C1 segment of cervical spinal cord (tissue), 14 donors: ENCODE measurements around the gene ZNF469.

Source experiments
- DNase-seq, 14 donors: peaks; one replicate each; lab custom pipeline; 2025; lab: John Stamatoyannopoulos, UW

The ZNF469 gene

DNA sequence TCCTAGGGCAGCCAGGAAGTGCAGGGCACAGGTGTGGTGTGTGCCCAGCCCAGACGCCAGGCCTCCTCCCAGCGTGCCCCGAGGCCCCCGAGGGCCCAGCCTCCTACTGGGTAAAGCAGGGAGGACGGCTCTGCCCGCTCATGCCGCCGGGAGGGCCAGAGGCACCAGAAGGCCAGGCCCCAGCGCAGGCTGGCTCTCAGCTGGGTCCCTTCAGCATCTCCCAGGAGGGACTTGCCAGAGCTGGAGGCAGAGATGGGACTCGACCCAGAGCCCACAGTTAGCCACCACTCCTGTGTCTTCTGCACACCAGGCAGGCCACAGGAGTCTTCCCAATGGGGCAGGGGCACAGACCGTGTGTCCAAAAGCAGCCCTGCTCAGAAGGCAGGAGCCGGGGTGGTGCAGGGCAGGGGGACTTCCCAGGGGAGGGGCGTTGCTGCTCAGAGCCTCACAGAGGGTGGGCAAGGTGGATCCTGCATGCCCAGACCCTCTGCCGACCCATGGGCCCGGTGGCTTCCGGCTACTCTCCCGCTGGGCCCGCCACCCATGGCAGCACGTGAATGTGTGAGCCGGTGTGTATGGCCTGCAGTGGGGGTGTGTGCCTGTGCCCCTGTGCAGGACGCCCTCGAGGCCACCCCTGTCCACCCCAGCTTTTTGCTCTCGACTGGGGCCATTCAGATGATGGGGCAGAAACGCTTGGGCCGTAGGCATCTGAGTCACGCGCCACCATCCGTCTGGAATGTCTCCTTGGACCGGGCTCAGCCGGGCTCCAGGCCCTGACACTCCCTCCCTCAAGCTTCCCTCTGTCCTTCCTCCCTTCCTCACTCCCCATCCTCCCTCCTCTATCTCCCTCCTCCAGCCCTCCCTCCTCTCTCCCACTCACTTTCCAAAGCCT, 5.7 kb upstream of the ZNF469 start:
- DNase-seq = peak in 2 of 14 donors; percentile 46 to 50

DNA sequence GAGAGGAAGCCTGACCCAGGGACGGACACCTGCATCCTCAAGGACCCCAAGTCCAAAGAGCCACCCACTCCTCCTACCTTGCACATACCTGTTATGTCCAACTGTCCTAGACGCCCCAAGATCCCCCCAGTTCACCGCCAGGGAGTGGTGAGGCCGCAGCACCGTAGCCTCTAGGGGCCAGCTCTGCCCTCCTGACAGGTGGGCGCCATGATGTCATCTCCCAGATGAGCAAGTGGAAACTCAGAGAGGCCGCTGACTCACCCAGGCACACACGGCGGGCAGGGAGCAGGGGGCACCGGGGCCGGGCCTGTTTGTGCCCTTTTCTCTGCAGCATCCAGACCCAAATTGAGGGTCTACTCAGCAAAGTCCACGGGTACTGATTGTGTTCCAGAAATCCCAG, 4.8 kb upstream of the ZNF469 start:
- no peak for DNase-seq

DNA sequence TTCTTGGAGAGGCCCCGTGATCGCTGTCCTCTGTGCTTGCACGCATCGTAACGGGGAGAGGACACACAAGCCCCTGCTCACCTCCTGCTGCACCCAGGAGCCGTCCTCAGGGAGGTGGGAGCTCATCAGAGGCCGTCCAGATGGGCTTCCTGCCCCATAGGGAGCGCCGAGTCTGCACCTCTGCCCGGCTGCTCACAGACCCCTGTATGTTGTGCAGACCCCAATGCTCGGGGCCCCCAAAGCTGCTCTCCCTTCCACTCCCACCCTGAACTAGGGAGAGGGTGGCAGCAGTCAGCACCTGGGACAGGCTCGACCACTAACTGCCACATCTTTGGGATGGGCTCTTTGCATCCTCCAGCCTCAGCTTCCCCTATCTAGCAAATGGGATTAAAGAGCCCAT, 4.4 kb upstream of the ZNF469 start:
- no peak for DNase-seq

DNA sequence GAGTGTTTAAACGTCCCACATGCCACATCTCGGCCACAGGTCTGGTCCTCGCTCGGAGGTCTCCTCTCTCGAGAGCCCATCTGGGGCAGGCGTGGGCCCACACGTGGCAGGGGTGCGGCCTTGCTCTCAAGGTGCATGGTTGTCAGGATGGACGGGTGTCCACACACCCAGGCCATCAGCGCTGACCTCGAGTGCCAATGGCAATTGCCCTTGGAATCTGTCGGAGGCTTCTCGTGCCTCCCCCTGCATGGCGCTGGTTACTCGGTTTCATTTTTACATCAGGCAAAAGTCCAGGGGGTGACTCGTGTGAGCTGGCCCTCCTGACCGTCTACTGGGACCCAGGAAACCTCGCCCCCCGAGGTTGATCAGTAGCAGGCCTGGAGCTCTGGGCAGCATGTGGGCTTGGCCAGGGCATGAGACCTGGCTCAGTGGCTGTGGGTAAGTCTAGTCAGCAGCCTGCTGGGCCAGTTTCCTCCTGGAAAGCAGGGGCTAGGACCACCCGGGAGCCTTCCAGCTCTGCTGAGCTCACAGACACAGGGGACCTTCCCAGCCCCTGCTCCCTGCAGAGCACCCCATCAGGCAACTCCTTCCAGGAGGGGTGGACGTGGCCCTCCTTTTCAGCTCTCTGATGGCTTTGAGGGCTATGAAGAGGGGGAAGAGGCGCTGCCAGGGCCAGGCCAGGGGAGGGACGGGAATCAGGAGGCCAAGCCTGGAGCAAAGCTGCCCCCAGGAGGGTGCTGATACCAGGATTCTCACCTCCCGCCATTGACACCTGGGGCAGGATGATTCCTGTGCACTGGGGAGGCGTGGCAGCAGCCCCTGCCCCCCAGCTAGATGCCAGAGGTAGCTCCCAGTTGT, 3.7 kb upstream of the ZNF469 start:
- no peak for DNase-seq

DNA sequence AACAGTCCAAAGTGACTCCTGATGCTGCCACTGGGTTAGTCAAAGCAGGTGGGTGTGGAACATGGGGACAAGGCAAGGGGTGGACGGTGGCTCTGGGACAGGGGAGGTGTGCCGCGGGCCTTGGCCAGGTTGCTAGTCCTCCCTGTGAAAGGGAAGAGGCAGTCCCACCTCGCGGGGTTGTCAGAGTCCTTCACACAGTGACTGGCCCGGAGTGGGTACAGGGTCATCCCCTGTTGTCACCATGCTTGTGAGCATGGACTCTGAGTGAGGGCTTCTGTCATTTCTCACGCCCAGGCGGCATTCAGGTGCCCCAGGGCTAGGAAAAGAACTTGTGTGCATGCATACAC, 3.1 kb upstream of the ZNF469 start:
- no peak for DNase-seq

DNA sequence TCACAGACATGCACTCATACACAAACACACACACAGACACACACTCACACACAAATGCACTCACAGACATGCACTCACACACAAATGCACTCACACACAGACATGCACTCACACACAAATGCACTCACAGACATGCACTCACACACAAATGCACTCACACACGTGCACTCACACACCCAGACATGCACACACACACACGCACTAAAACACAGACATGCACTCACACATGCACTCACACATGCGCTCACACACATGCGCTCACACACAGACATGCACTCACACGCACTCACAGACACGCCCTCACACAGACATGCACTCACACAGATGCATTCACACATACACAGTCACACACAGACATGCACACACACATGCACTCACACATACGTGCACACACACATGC, 2.7 kb upstream of the ZNF469 start:
- DNase-seq = no peak

DNA sequence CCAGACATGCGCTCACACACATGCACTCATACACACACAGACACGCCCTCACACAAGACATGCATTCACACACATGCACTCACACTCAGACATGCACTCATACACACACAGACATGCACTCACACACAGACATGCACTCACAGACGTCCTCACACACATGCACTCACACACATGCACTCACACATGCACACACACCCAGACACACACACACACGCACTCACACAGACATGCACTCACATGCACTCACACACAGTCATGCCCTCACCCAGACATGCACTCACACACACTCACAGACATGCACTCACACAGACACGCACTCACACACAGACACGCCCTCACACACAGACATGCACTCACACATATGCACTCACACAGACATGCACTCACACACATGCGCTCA, 2.1 kb upstream of the ZNF469 start:
- DNase-seq = no peak

DNA sequence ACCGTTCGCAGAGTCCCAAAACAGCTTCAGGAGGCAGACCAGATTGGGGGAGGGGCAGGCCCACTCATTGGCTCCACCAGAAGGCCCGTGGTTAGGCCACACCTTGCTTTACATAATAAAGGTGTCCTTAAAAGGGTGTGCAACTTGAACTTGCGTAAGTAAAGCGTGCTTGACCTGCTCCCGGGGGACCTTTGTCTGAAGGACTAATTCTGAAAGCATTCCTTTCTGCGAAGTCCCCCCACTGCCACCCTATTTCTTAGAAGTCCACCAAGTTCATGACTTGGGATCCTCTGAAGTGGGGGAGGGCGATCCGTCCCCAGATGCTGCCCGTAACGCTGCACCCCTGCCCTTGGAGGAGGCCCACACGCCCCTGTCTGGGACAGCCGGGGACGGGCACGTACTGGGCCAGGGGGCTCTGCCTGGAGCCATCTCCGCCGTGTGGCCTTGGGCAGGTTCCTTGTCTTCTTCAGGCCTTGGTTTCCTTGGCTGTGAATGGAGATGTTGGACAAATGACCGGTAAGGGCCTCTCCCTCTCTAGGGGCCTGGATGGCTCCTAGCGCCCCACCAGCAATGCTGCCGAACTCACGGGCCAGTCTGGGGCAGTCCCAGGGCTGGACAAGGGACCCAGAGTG, 823 bp upstream of the ZNF469 start:
- DNase-seq = no peak

DNA sequence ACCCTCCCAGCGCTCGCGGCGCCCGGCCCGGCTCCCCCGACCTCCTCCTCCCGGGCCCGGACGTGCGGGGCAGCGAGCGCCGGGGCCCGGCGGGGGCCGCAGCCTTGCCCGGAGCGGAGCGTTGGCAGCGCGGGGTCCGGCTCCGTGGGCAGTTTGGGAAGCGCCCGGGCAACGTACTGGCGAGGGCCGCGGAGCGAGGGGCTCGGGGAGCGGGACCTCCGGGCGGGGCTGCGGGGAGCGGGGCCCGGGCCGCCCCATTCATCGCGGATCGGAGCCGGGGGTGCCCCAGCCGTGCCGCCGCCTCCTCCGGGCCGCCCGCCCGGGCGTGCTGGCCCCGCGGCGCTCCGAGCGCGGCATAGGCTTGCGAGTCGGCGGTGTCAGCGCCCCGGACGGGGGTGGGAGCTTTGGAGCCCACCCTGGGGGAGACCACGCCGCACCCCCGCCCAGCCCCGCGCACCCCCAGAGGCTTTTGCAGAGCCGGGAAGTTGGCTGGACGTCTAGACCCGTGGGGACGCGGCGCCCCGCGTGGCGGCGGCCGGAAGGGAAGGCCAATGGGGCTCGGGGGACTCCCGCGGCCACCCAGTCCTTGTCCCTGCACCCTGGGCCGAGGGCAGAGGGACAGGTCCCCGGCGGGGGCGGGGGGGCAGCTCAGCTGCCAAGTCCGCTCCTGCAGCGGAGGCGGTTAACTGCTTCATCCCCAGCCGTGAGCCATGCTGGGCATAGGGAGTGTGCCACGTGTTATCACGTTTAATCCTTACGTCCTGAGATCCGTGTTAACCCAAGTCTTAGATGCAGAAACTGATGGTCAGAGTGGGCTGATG, 852 bp downstream of the ZNF469 start:
- peak in 4 of 14 donors; percentile 26 to 56 (median 39) for DNase-seq

DNA sequence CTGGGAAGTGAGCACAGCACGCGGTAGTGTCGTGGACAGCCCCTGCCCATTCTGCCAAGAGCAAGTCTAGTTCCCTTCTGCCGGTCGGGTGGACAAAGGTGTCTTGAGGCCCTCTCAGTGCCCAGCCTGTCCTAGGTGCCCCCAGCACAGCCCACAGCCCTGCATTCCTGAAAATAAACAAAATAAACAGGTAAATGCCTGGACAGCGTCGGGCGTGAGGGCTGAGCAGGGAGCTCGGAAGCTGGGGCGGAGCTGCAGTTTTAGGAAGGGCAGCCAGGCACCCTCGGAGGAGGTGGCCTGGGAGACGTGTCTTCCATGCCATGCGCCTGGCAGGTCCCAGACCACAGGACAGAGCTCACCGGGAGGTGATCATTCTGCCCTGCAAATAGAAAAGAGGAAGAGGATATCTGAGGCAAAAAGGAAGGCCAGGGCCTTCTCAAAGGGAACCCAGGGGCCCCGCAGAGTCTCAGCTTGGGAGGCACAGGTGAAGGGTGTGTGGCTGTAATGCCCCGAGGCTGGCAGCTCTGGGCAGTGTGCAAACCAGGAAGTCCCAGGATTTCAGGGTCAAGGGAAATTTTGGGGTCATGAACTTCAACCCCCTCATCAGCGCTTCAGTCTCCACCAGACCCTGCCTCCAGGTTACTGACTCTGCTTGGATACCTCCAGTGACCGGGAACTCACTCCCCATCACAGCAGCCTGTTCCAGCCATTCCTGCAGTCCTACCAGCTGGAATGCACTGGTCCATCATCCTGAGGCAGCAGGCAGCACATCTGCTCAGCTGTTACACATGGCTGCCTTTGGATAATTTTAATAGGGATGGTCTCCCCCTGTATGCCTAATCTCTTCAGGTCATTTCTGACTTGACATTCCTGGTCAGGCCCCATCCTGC, 1.7 kb downstream of the ZNF469 start:
- peak in 1 of 14 donors; percentile 24 for DNase-seq

DNA sequence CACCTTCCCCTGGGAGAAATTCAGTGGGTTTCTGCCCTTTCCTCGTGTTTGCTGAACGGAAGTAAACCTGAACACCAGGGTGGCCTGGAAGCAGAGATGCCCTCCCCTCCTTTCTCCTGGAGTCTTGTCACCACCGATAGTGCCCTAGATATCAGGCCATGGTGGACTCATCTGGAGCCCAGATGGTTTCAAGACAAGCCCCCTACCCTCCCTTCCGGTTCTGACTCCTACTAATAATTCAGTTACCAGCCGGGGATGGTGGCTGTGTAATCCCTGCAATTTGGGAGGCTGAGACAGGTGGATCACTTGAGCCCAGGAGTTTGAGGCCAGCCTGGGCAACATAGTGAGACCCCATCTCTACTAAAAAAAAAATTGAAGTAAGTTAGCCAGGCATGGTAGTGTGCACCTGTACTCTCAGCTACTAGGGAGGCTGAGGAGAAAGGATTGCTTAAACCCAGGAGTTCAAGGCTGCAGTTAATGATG, 2.4 kb downstream of the ZNF469 start:
- no peak for DNase-seq

DNA sequence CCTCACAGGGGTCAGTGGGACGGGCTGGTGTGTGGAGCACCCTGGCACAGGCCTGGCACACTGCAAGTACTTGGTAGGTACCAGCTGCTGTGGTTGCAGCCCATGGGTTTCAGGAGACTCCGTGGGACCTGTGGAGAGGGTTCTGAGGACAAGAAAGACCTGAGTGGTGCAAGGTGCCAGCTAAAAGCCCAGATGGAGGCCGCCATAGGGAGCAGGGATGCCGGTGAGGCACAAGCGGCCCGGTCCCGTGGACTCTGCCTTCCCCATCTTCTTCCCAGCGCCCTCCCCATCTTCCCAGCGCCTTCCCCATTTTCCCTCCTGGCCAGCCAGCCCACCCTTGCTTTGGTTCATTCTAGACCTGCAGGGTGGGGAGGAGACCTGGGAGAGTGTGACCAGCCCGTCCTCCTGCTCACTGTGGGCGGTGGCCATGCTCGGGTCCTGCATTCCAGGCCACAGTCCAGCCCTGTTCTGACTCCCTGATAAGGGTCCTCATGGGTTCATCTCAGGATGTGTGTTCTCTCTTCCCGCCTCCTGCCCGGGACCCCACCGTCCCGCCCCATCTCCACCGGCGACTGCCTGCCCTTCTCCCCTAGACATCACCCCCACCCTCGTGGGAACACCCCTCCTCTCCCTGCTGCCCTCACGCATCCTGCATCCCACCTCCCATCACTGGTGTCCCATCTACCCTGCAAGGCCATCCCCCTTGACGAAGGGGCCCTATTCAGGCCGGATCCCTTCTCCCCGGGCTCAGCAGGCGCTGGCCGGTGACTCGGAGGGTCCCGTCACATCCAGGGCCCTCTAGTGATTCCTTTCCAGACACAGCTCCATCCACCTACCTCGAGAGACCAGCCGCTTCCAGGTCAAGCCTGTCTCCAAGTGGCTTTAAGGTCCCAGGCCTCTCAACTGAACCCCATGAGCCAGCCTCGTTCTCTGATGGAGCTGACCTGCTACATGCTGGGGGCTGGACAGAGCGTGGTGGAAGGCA, 3.4 kb downstream of the ZNF469 start:
- no peak for DNase-seq

DNA sequence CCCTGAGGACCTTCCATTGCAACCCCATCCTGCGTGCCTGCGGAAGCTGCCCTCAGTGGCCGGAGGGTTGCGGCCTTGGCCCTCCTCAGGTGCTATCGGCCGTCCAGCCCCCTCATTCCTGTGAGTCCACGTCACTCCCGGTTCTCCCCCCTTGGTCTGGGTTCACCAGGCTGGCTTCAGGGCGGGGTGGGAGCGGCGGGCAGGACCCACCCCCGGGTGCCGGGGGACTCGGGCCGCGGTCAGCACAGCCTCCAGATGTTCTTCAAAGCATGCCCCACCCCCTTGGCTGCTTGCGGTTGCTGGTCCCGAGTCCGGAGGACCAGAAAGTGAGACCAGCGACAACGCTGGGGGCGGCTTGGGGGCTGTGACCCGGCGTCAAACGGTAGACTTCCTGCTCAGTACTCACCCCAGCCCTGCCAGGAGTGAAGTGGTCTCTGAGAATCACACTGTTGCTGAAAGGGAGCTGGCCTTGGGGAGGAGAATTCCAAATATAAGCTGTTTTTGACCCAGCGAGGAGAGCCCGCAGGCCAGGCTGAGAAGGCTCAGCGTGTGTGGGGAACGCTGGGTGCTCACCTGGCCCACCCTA, 4.5 kb downstream of the ZNF469 start:
- no peak for DNase-seq

DNA sequence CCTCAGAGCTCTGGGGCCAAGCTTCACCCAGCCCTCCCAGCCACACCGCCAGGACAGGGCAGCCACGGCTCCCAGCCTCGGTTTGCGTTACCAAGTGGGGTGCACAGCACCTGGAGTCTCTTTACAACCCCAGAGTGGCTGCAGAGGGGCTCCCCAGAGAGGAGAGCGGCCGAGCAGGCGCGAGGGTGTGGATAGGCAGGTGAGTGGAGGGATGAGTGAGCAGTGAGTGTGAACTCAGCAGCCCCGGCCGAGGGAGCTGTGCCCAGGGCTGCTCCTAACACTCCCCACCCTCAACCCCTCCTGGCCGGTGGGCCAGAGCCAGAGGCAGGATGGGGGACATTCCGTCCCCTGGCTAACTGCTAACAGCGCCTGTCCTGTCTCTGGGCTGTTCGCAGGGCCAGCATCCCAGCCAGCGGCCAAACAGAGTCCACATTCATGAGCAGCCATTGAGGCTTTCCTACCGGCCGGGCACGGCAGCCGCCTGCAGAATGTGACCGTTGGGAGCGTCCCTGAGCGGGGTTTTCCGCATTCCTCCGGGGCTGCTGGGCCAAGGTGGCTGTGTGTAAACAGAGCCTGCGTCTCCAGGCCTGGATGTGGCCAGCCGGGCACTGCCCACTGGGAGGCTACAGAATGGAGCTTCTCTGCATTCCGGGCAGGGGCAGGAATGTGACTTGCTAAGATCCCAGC, 5.3 kb downstream of the ZNF469 start:
- peak in 10 of 14 donors; percentile 11 to 79 (median 60) for DNase-seq

DNA sequence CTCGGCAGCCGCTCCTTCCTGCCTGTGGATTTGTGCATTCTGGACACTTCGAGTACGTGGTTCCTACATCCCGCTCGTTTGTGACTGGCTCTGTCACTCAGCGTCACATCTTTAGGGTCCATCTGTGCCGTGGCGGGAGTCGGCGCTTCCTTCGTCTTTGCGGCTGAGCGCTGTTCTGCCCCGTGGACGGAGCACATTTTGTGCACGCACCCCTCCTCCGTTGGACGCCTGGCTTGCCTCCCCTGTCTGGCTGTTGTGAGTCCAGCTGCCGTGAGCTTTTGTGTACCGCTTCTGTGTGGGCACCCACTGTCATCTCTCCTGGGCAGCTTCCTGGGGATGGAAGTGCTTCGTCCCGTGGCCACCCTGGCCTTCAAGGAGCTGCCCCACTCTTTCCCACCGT, 6.4 kb downstream of the ZNF469 start:
- DNase-seq = no peak

DNA sequence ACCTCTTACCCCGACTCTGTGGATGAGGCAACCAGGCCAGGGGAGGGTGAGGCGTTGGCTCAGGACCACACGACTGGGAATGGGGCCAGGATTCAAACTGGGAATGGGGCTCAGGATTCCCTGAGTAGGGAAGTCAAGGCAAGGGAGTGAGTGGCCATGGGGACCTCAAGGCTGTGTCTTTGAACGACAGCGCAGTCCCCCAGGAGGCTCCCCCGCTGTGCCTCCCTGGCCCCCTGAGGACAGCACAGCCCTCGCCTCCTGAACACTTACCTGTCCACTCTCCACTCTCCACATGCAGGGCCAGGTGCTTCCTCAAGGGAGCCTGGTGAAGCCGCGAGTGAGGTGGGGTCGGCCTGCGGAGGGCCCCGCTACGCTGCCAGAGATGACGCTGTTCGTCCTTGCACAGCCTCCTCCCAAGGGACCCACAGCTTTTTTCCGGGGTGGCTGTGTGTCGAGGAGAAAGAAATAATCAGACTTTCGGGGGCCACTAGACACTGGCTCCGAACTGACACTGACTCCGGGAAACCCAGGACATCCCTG, 6.9 kb downstream of the ZNF469 start:
- DNase-seq = no peak

DNA sequence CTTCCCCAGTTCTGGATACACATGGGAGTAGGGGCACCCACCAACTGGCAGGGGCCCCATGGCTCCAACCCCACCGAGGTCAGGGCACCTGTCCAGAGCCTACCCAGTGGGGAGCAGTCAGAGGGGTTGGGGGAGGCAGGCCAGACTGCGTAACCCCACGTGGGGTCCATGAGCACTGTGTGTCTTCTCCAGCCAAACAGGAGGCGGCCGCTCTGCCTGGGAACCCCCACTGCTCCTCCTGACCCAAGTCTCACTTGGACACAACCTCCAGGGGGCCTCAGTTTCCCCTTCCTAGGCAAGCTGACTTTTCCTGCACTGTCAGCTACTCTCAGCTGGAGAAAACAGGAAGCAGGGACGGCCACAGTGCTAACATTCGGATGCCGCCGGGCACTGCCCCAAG, 7.5 kb downstream of the ZNF469 start:
- no peak for DNase-seq

DNA sequence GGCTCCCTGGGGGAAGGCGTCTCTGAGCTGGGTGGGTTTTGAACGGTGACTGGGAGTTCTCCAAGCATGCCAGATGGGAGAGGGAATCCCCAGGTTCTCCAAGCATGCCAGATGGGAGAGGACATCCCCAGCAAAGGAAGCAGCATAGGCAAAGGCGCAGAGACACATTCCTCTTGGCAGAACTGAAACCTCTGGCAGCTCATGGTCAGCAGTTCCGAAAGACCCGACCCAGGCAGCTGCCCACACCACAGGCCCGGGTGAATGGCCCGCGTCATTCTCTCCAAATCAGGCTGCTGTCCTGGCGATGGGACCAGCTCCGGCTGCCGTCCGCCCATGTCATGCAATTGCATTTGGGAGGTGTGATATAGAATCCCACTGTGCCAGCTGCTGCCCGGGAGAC, 8.0 kb downstream of the ZNF469 start:
- DNase-seq = peak in 3 of 14 donors; percentile 33 to 51 (median 50)
